ENCODE data around the gene MX2.

Gene MX2

DNA sequence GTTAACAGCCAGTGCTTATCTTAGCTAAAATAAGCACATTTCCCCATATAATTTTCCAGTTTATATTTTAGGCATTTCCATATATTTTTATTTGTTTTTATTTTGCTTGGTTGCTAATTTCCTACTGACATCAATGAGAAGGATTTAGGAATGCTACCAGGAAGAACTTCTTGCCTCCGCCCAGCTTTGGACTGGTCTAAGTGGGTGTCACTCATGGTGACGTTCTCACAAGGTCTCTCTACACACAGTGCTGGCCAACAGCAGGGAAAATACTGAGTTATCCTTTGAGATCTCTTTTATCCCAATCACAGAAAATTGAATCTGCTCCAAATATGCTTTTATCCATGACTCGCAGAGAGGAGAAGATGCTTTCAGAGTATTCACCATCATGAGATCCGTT, 77.4 kb downstream of the MX2 start:
- no peak for ATAC-seq

DNA sequence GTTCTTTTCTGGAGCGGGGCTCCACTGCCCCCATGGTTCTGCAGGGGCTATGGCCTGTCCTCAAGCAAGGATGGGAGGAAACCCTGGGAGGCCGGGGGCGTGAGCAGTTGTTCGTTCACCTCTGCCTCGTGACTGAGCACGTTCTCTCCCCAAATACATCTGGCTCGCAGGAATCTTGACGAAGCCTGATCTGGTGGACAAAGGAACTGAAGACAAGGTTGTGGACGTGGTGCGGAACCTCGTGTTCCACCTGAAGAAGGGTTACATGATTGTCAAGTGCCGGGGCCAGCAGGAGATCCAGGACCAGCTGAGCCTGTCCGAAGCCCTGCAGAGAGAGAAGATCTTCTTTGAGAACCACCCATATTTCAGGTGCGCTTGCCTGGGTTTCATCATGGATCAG, 79.7 kb downstream of the MX2 start:
- ATAC-seq: no peak

DNA sequence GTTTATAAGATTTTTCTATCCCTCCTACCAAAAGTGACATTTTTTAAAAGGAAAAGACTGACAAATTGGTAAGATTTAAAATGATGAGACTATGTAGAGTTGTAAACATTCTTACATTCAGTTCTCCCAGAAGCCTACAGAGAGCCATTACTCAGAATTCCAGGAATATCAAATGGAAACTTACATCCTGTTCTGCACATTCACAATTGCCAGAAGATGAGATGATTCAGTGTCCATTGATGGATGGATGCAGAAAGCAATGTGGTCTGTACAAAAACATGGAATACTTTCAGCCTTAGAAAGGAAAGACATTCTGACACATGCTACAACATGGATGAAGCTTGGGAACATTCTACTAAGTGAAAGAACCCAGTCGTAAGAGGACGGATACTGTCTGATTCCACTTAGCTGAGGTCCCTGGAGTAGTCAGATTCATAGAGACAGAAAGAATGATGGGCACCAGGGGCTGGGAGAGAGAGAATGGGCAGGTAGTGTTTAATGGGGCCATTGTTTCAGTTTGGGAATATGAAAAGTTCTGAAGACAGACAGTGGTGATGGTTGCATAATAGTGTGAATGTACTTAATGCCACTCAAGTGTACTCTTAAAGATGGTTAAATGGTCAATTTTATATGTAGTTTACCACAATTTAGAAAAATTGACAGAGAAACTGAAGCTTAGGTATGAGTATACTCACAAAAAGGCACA, 80.8 kb downstream of the MX2 start:
- ATAC-seq: no peak

DNA sequence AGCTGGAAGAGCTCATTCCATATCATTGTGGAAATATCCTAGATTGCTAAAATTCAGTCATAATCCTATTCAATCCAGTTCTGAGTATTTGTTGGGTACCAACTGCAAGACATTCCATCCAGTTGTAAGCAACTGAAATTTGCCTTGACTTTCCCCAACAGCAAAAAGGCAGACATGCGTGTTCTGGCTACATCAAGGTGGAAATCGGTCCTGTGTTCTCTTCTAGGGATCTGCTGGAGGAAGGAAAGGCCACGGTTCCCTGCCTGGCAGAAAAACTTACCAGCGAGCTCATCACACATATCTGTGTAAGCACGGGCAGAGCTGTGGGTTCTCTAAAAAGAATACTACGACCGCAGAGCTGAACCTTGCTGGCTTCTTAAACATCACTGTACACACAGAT, 81.7 kb downstream of the MX2 start:
- ATAC-seq: no peak

DNA sequence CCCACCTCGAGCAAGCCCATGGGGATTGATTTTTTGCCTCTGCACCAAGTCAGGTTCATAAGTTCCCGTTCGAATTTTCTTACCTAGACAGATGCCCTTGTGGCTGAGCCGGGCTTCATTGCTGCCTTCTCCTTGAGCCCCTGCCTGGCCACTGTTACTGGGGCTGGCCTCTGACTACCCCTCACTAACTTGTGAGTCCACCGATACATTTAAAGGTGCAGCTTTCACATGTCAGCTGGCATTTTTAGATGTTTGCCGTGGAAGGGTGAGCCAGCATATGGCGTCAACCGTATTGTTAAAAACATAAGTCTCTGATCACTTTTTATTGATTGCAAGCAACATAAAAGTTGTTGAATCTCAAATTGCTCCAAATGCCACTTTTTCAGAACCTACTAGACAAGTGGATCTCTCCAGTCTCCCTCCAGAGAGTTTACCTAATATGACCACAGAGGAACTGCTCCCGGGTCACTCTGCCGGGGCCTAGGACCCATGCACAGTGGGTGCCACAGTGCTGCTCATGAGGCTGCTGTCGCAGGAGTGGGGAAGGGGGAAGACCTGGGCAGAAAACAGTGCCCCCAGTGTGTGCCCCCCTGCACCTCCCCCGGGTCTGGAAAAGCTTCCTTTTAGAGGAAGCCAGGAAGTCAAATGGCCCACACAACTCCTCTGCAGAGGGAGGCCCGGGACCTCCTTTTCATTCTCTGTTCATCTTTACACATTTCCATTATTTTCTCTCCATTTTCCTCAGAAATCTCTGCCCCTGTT, 83.1 kb downstream of the MX2 start:
- no peak for ATAC-seq

DNA sequence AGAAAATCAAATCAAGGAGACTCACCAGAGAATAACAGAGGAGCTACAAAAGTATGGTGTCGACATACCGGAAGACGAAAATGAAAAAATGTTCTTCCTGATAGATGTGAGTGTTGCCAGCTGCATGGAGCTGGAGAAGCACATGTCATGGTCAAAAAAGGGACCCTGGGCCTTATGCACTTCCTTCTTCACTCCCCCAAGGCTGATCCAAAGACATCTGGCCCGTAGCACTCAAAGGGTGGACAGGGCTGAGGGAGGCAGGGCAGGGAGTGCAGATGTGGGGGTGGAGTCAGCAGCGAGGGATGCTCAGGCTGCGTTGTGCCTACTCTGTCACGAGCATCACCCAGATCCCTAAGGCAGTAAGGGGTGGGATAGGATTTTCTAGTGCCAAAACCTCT, 83.6 kb downstream of the MX2 start:
- ATAC-seq: no peak

DNA sequence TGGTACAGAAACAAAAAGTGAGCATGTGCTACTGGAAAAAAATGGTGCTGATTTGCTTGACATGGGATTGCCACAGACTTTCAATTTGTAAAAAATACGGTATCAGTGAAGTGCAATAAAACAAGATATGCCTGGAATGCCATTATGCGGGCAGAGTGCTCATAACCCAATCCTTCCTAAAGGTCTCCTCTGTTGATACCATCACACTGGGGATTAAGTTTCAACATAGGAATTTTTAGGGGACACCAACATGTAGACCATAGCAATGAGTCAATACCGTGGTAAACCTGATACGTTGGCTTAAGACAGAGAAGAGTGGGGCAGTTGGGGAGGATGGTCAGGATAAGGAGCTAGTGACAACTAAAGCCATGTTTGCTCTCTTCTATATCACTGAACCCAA, 84.8 kb downstream of the MX2 start:
- ATAC-seq: no peak

DNA sequence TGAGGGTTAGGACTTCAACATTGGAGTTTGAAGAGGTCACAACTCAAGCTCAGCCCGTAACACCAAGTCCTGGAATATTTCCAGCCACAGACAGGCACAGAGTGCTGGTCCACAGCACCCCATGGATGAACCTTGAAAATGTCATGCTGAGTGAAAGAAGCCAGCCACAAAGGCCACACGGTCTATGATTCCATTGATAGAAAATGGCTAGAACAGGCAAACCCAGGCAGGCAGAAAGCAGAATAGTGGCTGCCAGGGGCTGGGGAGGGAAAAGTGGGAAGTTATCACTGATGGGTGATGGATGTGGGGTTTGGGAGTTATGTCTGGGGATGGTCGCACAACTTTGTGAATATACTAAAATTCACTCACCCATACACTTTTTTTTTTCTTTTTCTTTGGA, 85.5 kb downstream of the MX2 start:
- ATAC-seq: no peak

DNA sequence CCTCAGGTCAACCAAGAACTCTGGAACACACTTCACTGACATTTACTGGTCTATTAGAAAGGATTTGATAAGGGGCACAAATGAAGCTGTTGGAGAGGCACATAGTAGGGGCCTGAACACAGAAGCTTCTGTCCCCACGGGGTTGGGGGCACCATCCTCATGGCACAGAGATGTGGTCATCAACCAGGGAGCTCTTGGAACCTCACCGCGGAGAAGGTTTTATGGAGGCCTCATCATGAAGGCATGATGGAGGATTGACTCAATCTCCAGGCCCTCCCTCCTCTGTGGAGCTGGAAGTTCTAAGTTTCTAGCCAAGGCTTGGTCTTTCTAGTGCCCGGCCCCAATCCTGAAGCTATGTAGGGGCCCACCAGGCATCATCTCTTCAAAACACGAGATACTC, 87.8 kb downstream of the MX2 start:
- ATAC-seq: no peak

DNA sequence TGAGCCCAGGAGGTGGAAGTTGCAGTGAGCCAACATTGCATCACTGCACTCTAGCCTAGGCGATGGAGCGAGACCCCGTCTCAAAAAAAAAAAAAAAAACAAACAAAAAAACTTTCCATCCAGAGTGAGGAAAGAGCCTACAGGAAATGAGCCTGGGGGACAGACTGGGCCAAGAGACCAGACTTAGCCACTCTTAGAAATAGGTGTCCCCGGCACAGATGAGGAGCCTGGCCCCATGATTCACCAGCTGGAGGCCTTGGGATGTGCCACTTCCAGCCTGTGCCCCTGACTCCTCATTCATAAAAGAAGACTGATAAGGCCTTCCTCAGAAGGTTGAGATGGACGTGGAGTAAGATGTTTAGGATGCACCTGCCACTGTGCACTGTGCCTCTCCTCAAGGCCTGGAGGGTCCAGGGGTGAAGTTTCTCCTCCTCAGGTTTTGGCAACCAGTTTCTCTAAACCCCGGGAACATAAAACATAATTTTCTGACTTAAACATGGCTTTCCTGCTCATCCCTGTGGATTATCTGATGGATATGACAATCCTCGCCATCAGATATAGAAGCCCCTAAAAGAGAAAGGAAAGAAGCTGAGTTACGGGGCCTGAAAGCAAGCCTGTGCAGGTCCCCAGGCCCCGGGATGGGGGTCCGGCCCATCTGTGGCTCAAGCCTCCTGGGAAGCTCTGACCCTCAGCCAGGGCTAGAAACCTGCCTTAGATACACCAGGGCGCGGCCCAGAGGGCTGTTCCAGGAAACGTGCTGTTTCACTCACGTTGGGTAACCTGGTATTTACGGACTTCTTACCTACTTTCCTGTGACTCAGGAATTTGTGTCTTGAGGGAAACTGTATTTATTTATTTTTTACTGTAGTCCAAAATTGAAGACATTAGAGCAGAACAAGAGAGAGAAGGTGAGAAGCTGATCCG, 90.2 kb downstream of the MX2 start:
- ATAC-seq: no peak

DNA sequence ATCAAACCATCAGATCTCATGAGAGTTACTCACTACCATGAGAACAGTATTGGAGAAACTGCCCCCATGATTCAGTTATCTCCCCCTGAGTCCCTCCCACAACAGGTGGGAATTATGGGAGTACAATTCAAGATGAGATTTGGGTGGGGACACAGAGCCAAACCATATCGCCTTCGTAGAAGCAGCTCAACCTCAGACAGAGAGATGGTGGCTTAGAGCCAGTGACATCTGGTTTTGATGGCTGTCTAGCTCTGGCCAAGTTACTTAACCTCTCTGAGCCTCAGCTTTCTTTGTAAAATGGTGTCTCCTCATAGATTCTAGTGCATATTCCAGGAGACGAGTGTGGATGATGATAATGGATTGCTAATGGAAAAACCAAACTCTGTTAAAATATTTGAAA, 91.4 kb downstream of the MX2 start:
- ATAC-seq: no peak

DNA sequence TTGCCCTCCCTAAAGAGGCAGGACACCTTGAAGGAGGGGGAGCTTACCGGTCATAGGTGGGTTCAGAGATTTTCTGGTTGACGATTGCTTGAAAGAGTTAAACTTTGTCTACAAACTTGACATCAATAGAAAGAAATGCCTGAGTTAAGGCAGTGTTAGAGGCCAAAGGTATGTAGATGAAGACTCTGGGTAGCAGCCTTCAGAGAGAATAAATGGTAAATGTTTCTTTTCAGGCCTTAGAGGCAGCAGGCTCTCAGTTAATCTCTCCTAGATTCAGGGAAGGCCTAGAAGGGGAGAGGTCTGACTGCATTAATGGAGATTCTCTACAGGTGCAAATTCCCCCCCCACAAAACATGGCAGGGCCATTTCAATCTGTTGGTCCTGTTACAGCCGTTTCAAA, 91.9 kb downstream of the MX2 start:
- no peak for ATAC-seq

DNA sequence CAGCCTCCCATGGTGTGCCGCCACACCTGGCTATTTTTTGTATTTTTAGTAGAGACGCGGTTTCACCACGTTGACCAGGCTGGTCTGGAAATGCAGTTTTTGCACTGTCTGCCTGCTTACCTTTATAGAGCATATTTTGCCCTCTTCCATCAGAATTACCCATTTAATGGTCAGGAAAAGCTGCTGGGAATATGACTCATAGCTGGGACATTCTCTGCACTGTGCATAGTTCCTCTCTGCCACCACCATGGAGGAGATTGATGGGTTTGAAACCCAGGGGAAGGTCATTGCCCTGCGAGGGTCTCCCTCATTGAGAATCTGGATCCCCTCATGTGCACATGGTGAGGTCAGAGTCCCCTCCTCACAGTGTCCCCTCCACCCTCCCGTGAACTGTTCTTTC, 96.3 kb downstream of the MX2 start:
- no peak for ATAC-seq

DNA sequence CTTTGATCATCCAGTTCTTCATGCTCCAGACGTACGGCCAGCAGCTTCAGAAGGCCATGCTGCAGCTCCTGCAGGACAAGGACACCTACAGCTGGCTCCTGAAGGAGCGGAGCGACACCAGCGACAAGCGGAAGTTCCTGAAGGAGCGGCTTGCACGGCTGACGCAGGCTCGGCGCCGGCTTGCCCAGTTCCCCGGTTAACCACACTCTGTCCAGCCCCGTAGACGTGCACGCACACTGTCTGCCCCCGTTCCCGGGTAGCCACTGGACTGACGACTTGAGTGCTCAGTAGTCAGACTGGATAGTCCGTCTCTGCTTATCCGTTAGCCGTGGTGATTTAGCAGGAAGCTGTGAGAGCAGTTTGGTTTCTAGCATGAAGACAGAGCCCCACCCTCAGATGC, 96.7 kb downstream of the MX2 start:
- no peak for ATAC-seq
